ENCODE measurements around the gene PSMD11. TPM values are rescaled to one million over a fixed set of nuclear protein-coding genes. Genes with fewer than 3 reads are reported as not detected.

Gene PSMD11
- total RNA-seq, 1 experiment from 2014 or later, result 138 TPM

DNA sequence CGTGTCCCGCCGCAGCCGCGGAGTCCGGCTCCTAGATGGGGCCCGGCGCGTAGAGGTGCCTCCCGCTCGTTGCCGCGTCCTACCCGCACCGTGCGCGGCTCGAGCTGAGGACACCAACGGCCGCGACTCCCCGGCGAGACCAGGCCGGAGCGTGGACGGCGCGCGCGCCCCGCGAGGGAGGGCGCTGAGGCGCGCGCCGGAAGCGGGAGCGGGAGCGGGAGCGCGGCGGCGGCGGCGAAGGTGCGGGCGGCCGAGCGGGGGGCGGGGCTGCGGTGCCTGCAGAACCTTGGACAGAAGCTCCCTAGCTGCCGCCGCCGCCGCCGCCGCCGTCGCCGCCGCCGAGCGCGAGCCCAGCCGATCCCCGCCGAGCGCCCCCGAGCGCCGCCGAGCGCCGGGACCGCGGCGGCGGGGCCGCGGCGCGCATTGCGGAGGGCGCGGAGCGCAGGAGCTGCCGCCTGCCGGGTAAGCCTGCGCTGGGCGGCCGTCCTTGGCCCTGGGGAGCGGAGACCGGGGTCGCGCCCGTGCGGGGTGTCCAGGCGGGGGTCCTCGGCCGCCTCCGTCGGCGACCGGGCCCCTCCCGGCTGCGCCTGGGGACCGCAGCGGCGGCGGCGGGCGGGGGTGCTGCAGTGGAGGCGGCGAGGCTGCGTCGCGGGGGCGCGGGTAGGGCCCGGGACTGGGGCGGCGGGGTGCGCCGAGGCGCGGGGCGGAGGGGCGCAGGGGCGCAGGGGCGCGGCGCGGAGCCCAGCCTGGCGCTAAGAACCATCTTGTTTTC lies 42.6 kb downstream of the PSMD11 start, which contains the start of gene CDK5R1:
Gene CDK5R1 (plus strand): TSS at position 293 of the 772 bp plus-strand sequence. CDS start 628 bp downstream, outside the sequence.
- no peak for DNase-seq (ENCODE audit: low read depth)
- in situ Hi-C loops (cut with HindIII; ENCODE audit: low pct_unique_long_range_greater_than_20kb, low sequenced_read_pairs), result no loop called here

DNA sequence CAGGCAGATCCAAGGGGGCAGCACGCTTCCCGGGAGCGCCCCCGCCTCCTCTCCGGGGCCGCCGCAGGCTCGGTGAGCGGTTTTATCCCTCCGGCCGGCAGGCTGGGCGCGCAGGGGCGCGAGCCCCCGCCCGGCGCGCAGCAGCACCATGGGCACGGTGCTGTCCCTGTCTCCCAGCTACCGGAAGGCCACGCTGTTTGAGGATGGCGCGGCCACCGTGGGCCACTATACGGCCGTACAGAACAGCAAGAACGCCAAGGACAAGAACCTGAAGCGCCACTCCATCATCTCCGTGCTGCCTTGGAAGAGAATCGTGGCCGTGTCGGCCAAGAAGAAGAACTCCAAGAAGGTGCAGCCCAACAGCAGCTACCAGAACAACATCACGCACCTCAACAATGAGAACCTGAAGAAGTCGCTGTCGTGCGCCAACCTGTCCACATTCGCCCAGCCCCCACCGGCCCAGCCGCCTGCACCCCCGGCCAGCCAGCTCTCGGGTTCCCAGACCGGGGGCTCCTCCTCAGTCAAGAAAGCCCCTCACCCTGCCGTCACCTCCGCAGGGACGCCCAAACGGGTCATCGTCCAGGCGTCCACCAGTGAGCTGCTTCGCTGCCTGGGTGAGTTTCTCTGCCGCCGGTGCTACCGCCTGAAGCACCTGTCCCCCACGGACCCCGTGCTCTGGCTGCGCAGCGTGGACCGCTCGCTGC lies 43.3 kb downstream of the PSMD11 start:
- peak; percentile 18 for DNase-seq (ENCODE audit: low read depth)
- in situ Hi-C loops (cut with HindIII; ENCODE audit: low pct_unique_long_range_greater_than_20kb, low sequenced_read_pairs), result no loop called here

DNA sequence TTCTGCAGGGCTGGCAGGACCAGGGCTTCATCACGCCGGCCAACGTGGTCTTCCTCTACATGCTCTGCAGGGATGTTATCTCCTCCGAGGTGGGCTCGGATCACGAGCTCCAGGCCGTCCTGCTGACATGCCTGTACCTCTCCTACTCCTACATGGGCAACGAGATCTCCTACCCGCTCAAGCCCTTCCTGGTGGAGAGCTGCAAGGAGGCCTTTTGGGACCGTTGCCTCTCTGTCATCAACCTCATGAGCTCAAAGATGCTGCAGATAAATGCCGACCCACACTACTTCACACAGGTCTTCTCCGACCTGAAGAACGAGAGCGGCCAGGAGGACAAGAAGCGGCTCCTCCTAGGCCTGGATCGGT lies 43.9 kb downstream of the PSMD11 start:
- no peak for DNase-seq (ENCODE audit: low read depth)
- in situ Hi-C loops (cut with HindIII; ENCODE audit: low pct_unique_long_range_greater_than_20kb, low sequenced_read_pairs), result no loop called here

DNA sequence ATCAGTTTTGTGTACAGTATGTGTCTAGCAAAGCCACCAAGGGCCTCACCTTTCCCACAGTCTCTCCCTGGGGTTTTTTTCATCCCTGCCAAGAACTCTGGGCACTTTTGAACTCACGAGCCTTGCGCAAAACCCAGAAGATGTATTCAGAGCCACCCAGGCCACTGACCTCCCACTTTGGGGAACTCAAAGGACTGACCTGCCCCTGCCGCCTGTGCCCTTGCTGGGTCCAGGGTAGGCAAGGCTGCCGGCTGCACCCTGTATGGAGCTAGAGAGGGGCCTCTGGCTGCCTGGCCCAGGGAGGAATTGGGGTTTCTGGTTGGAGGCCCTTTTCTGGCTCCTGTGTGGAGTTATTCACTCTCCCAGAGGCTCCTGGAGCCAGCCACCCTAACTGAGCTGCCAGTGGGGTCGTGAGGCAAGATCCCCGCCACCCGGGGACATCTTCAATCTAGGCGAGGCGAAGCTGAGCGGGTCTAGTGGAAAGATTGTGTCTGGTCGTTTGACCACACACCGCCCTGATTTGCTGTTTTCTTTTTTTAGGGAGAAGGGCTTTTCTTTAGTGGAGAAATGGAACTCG lies 44.4 kb downstream of the PSMD11 start:
- no peak for DNase-seq (ENCODE audit: low read depth)
- in situ Hi-C loops (cut with HindIII; ENCODE audit: low pct_unique_long_range_greater_than_20kb, low sequenced_read_pairs), result no loop called here

DNA sequence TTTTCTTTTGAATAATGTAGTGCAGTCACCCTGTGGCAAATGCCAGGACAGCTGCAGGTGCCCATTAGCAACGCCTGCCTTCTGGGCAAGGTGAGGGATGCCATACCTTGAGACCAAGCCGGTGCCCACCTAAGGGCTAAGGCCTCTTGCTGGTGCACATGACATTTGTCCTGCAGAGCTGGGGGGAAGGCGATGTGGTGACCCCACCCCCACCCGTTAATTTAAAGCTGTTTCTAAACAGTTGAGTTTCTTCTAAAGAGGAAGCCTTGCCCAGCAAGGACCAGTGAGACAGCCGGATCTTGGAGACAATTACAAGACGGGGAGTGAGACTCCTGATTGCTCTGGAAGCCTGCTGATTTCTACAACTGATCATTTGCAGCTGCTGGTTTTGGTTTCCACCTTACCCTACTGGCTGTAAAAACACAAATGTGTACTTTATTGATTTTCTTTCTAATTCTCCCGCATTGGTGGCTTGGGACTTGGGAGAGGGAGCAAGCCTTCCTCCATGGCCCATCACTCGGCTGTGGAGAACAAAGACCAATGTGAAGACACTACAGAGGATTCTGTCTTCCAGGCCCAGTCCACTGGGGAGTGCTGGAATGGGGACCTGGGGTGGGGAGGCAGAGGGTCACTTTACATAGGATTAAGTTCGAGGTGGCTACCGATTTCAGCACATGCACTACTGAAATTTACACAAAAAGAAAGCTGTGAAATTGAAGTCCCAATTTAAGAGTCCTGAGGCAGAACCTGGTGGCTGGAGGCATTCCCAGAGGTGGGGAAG lies 45.2 kb downstream of the PSMD11 start:
- no peak for DNase-seq (ENCODE audit: low read depth)
- in situ Hi-C loops (cut with HindIII; ENCODE audit: low pct_unique_long_range_greater_than_20kb, low sequenced_read_pairs), result no loop called here

DNA sequence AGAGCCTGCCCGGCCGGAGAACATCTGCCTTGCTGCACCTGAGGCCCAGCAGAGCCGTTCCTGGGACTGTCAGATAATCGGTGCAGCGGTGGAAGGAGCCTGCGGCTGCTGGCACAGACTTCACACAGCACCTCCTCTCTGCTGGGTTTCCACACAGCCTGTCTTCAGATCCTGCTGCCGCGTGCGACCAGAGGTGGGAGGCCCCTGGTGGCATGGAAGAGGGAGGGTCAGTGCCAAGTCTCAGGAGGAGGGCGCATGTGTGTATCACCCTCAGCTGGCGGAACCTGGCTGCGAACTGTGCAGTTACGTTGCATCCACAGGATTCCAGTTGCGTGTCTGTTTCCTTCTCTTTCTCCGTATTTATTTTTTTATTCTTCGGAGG lies 45.8 kb downstream of the PSMD11 start:
- in situ Hi-C loops (cut with HindIII; ENCODE audit: low pct_unique_long_range_greater_than_20kb, low sequenced_read_pairs), result no loop called here
- DNase-seq (ENCODE audit: low read depth), result no peak

DNA sequence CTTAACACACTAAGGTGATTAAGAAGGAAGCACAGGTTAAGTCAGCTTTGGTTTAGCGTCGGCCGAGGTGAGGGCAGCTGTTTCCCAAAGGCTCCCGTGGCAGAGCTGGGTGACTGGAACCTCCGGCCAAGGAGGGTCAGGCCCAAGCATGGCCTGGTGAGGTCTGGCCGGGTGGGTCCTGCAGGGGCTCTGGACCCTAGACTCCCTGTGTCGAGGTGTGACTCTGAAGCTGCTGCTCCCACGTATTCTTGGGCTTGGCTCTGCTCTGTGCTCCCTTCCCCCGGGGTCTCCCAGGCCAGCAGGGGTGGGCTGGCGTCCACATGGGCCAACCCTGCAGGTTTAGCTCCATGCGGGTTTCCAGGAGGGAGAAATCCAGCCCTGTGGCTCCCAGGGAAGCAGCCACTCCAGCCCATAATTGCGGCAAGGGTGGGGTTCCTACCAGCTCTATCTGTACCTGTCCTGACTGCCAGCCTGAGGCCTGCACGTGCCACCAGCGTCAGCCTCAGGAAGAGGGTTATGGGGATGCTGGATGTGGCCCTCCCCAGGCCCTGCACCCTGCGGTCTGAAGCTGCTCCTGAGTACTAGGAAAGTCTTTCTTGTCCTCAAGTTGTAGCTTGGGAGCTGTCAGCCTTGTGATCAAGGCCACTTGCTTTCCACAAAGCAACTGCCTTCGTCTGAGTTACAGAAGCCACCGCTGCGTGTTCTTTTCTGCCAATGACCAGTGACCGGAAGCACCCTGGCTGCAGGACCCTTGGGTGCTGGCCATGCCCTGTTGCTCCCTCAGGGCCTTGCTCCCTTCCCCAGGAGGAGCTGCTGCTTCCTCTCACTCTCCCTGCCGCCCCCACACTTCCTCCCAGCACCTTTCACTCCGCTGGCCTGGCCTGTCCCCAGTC lies 47.3 kb downstream of the PSMD11 start:
- DNase-seq (ENCODE audit: low read depth), result no peak
- in situ Hi-C loops (cut with HindIII; ENCODE audit: low pct_unique_long_range_greater_than_20kb, low sequenced_read_pairs), result no loop called here

DNA sequence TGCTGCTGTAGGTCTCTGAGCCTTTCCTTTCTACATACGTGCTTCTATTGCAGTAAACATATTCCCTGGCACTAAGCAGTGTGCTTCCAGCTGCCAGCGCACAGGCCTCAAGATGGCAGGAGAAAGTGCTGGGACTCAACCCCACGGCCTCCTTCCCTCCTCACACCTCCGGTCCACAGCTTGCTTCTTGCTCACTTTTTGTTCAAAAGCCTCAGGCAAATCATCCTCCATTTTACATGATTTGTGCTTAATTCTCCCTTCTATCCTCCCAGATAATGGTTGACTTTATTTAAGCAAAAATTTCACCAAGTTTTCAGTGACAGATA lies 47.9 kb downstream of the PSMD11 start:
- no peak for DNase-seq (ENCODE audit: low read depth)
- in situ Hi-C loops (cut with HindIII; ENCODE audit: low pct_unique_long_range_greater_than_20kb, low sequenced_read_pairs), result no loop called here

DNA sequence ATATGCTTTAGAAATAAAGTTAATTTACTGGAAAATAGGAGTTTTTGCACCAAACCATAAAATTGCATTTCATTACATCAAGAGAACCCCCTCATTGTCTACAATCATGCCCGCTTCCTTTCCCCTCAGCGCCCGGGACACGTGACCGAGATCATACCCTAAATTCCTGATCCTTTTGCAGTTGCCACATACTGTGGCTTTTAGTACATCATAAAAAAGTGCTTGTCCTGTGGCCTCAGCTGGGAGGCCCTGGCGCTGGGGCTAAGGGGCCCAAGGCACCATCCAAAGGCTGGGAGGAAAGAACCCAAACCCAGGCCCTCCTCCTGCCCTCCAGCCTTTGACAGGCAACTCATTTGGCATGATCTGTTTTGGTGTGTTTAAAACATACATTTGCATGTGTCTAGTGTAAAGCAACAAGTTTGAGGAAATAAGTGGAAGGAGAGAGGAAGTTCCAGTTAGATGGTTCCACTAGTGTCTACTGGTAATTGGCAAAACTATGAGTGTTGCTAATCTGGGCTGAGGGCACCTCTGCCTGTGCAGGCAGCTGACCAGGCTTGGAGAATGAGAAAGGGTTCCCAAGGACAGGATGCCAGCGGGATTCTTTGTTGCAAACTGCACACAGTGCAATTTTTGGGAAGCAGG lies 48.5 kb downstream of the PSMD11 start:
- in situ Hi-C loops (cut with HindIII; ENCODE audit: low pct_unique_long_range_greater_than_20kb, low sequenced_read_pairs), result no loop called here
- no peak for DNase-seq (ENCODE audit: low read depth)

DNA sequence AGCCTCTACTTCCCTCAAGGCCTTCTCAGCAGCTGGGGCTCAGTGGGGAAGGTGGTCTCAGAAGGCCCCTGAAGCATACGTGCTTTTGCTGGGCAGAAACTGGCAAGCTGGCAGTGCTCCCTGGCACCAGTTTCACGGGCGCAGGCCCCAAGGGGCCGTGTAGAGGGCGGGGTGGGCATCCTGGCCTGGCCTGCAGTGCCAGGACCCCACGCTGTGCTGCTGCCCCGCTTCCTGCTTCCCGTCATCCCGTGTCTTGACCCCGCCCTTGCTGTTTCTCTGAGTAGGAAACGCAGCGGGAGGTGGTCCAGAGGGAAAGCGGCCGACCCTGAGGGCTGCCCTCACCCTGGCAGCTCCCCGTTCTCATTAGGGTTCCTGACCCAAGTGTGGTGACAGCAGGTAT lies 49.3 kb downstream of the PSMD11 start:
- DNase-seq (ENCODE audit: low read depth), result no peak

DNA sequence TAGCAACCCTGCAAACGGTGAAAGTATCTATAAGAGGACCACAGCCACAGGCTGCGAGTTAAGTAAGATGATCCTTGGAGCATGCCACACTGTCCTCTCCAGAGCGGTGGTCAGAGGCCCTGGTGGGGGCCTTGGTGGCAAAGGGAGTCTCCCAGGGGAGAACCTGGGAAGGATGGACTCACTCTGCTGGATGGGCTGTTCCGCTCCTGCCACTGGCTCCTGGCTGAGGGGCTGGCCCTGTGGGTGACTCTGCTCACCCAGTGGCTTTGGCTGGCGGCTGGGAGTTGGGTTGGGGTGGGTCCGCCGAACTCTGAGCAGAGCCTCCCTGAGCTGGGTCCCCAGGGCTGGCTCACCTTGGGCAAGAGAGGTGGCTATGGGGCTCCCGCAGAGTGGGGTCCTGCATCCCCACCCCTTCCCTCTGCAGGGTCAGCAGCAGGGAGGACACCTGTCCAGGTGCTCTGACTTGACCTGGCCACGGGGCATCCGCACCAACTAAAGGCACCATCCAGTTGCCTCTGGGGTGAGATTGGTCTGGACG lies 49.7 kb downstream of the PSMD11 start:
- in situ Hi-C loops (cut with HindIII; ENCODE audit: low pct_unique_long_range_greater_than_20kb, low sequenced_read_pairs), result no loop called here
- no peak for DNase-seq (ENCODE audit: low read depth)

More for the DNA sequence above, 49.3 kb downstream of the PSMD11 start:
- in situ Hi-C loops (cut with HindIII; ENCODE audit: low pct_unique_long_range_greater_than_20kb, low sequenced_read_pairs), result no loop called here

DNA sequence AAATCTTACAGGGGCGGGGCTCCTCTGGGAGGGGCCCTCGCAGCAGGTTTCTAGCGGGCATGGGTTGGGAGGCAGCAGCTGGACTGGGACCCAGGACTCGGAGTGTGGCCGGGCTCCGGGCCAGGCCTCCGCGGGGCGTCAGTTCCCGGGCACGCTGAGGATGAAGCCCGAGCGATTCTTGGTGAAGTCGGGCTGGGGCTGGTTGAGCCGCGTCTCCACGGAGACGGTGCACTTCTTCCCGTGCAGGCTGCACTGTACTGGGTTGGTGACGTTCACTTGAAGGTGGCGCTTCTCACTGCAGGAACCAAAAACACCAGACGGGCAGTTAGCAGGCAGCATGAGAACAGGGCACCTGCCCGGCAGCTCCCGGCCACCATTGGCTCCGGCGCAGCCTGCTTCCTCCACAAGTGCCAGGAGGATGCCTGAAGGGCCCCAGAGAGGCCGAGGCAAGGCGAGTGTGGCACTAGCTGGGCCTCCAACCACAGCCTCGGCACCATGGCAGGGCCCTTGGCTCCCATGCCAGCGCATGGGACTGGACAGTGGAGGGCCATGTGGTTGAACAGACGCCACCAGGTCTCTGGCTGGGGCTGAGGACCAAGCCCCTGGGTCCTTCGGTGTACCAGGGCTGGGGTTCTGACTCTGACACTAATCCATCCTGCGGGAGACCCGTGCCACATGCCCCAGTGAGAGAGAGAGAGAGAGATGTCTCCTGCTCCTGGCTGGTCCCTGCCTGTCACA lies 50.5 kb downstream of the PSMD11 start:
- no peak for DNase-seq (ENCODE audit: low read depth)
- in situ Hi-C loops (cut with HindIII; ENCODE audit: low pct_unique_long_range_greater_than_20kb, low sequenced_read_pairs), result no loop called here

DNA sequence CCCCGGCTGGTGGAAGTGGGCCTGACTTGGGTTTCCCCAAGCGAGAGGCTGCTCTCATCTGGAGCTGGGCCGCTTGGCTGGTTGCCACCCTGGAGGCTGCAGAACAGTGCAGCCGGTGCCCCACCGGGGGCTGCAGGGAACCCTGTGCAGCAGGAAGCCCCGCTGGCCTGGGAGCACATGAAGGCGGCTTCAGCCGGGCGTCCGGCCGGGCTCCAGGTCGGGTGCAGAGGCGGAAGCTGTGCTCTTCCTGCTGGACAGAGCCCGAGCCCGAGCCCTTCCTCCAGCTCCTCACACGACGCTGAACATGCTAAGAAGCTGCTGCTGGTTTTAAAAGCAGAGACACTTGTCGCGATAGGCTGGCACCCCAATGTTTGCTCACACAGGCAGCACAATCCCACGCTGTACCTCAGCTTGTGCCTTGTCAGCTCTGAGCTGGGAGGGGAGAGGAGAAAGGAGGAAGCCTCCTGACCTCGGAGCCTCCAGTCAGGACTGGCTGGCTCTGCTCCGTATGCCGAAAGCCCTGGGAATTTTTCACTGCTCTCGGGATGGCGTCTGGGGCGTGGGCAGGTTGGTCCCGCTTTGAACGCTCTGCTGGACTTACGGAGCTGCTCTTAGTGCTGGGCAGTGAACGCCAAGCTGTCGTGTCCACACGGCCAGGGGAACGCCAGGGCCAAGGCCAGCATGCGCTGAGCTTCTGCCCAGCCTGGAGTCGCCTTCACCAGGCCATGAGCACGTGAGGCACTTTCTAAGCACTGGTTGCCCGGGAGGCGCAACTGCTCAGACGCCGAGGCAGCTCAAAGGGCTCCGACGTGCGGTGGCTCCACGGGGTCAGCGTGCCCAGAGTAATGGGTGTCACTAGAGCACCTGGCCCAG lies 51.3 kb downstream of the PSMD11 start:
- no peak for DNase-seq (ENCODE audit: low read depth)
- in situ Hi-C loops (cut with HindIII; ENCODE audit: low pct_unique_long_range_greater_than_20kb, low sequenced_read_pairs), result no loop called here

DNA sequence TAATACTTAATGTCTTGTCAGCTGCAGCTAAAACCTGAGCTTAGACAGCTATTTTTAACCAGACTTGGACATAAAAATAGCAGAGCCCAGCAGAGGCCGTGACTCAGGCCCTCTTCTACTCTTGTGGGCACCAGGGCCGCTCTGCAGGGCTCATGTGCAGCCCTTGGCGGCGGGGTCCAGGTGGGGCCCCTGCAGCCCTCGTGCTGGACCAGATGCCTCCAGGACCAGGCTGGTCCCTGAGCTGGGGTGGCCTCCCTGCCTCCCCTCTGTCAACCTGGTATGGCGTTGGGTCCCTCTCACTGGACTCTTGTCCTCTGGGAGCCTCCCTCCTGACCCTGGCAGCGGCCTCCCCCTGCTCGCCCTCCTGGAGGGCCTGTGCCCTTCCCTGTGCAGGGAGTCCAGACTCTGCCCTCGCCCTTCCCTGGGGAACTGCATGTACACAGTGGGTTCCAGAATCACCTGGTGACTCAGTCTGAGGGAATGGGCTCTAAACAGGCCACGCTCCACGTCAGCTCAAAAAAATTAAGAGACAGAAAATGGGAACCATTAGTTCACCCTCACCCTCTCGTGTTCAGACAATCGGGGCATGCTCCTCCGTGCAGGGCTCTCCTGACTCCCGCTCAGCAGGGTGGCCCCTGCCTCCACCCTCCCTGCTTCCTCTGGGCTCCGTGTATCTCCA lies 52.2 kb downstream of the PSMD11 start:
- in situ Hi-C loops (cut with HindIII; ENCODE audit: low pct_unique_long_range_greater_than_20kb, low sequenced_read_pairs), result no loop called here
- DNase-seq (ENCODE audit: low read depth), result no peak

DNA sequence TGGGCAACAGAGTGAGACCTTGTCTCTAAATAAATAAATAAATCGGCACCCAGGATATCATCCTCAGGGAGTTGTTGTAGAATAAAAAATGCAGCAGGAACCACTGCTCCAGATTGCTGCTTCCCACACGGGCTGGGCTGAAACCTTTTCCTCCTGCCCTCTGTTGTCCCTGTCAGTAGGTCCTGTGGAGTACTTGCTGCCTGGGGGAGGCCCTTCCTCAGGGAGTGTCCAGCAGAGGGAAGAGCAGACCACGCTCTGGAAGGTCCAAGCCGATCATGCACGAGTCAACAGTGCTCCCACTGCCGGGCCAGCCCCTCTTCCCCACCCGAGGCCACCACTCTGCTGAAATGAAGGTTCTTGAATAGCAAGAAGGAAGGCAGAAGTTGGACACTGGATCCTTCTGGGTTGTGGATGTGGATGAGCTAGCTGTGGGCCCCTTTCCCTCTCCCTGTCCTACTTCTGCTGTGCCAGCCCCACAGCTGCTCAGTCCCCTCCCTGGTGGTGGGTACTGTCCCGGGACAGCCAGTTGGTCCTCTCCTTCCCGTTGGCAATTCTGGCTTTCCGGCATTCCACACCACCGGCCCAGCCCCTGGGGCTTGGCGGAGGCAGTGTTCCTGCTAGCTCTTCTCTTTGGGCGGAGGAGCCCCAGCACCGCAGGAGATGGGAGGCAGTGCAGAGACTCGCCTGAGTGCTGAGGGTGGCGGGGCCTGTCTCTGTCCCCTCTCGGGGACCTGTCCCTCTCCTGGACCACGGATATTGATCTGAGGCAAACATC lies 53.3 kb downstream of the PSMD11 start:
- in situ Hi-C loops (cut with HindIII; ENCODE audit: low pct_unique_long_range_greater_than_20kb, low sequenced_read_pairs), result no loop called here

More for the DNA sequence above, 53.3 kb downstream of the PSMD11 start:
- DNase-seq (ENCODE audit: low read depth), result no peak
